Measurements from ENCODE around the gene KIF5B.

DNA sequence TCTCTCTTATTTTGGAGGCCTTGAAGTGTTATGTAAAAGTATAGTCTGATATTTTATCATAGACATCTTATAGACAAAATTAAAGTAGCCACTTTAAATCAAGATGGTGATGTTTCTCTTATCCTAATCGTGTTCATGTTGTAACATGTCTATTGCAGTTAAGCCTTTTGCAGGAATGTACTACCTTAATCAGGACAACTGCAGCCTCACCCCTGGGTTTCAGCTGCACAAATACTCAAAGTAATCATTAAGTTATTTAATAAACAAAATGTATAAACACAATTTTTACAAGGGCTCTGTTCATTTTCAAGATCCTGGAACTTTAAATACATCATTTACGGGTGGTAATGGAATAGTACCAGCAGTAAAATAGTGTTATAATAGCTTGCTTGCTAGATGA is 14.4 kb upstream of the KIF5B start:
- TF ChIP-seq, protein P1, sequence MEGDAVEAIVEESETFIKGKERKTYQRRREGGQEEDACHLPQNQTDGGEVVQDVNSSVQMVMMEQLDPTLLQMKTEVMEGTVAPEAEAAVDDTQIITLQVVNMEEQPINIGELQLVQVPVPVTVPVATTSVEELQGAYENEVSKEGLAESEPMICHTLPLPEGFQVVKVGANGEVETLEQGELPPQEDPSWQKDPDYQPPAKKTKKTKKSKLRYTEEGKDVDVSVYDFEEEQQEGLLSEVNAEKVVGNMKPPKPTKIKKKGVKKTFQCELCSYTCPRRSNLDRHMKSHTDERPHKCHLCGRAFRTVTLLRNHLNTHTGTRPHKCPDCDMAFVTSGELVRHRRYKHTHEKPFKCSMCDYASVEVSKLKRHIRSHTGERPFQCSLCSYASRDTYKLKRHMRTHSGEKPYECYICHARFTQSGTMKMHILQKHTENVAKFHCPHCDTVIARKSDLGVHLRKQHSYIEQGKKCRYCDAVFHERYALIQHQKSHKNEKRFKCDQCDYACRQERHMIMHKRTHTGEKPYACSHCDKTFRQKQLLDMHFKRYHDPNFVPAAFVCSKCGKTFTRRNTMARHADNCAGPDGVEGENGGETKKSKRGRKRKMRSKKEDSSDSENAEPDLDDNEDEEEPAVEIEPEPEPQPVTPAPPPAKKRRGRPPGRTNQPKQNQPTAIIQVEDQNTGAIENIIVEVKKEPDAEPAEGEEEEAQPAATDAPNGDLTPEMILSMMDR (conservative IDR thresholded peaks at IDR 0.05; ENCODE audit: low read length), result no peak
- no peak for TF ChIP-seq EZH2phosphoT487 (IDR thresholded peaks at IDR 0.05; ENCODE audit: borderline replicate concordance, low read depth, low read length)
